Keratinocyte (primary cell): ENCODE data around the gene PITX1.

Experiments
- CTCF ChIP-seq, 3 experiments: IDR thresholded peaks in 1 of 3; conservative IDR thresholded peaks in 1 of 3; optimal IDR thresholded peaks in 1 of 3; 2 replicates in 2 of 3; 3 replicates in 1 of 3; pipeline versions ENCODE3 to v1.5.1; 2011; ENCODE audit warnings: low read length in 3 of 3, mild to moderate bottlenecking in 3 of 3, moderate library complexity in 2 of 3, control low read depth in 1 of 3, inconsistent platforms in 1 of 3; ENCODE audit not compliant: insufficient read depth in 2 of 3; ENCODE audit errors: extremely low read depth in 1 of 3
- EZH2 ChIP-seq: IDR thresholded peaks from one replicate; pipeline ENCODE4 v1.6.1; 2012; ENCODE audit warnings: inconsistent platforms, mild to moderate bottlenecking, low read length, moderate library complexity

GRCh38 chr5:135045488-135045887 lies 11.5 kb upstream of the PITX1 start:
- TF ChIP-seq CTCF (optimal IDR thresholded peaks at IDR 0.05 in 1 of 3, IDR thresholded peaks at IDR 0.05 in 1 of 3, conservative IDR thresholded peaks at IDR 0.05 in 1 of 3; ENCODE audit: extremely low read depth in 1 of 3, insufficient read depth in 2 of 3, low read length in 3 of 3), result no peak
- TF ChIP-seq EZH2, result no peak
